ENCODE results near the gene NLGN3. TPM values are rescaled to one million over a fixed set of nuclear protein-coding genes. Genes with fewer than 3 reads are reported as not detected.

NLGN3 gene
- total and polyA plus RNA-seq, 2 of the 8 experiments (the other 6 are each of a cell fraction or from before 2014, with no cell fraction given): 12.0 to 14.8 TPM

DNA sequence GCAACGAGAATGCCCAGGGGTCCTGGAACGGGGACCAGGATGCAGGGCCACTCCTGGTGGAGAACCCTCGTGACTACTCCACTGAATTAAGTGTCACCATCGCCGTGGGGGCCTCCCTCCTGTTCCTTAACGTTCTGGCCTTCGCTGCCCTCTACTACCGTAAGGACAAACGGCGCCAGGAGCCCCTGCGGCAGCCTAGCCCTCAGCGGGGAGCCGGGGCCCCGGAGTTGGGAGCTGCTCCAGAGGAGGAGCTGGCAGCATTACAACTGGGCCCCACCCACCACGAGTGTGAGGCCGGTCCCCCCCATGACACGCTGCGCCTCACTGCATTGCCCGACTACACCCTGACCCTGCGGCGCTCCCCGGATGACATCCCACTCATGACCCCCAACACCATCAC, 24.9 kb downstream of the NLGN3 start:
- Histone ChIP-seq H3K27me3 (replicated peaks in 1 of 4; ENCODE audit: control insufficient read depth in 3 of 4, extremely low read depth in 1 of 4, insufficient read depth in 3 of 4, low read length in 3 of 4) (no peaks in the 10 kb centered on the region), H4K5ac (ENCODE audit: insufficient read length, low read depth, low read length) (no peak overlapping the region), H4K91ac (replicated peaks; ENCODE audit: insufficient read length, low read length) (no peak overlapping the region), H3K36me3 (ENCODE audit: control insufficient read depth in 2 of 4, insufficient read depth in 4 of 4, low read length in 3 of 4) (peaks cover 0 to 3% (median 0%) of the 10 kb centered on the region in 4 experiments; a peak in 1 of 8 replicates), H4K20me1 (replicated peaks in 1 of 2; ENCODE audit: control insufficient read depth in 1 of 2, insufficient read depth in 2 of 2, low read length in 2 of 2) (no peaks in the 10 kb centered on the region), H2BK15ac (ENCODE audit: low read length) (no peak overlapping the region), H3K4me1 (replicated peaks in 1 of 4; ENCODE audit: control insufficient read depth in 3 of 4, insufficient read depth in 4 of 4, low read length in 3 of 4) (peaks cover 0 to 4% (median 3%) of the 10 kb centered on the region in 4 experiments; a peak in 4 of 7 replicates), H2AFZ (ENCODE audit: low read length) (no peak overlapping the region), H3K4me3 (ENCODE audit: extremely low read depth in 1 of 4, insufficient read depth in 2 of 4, low read depth in 3 of 4, low read length in 4 of 4) (no peak overlapping the region), H3K23me2 (ENCODE audit: low read depth, low read length) (no peaks in the 10 kb centered on the region; the same call in 1 of the 2 replicates), H2BK5ac (ENCODE audit: low read depth, low read length) (no peak overlapping the region), H2AK5ac (ENCODE audit: low read depth, low read length) (no peak overlapping the region), H3K9me3 (ENCODE audit: insufficient read depth in 2 of 2, low read depth in 1 of 2, low read length in 1 of 2) (no peaks in the 10 kb centered on the region), H2BK12ac (ENCODE audit: low read depth, low read length) (no peak overlapping the region), H3K79me2 (ENCODE audit: control insufficient read depth in 1 of 2, insufficient read depth in 2 of 2, low read length in 2 of 2) (no peaks in the 10 kb centered on the region), H3K56ac (replicated peaks; ENCODE audit: insufficient read length, low read depth, low read length) (no peak overlapping the region), H2BK20ac (ENCODE audit: low read length) (no peak overlapping the region), H4K8ac (ENCODE audit: extremely low read depth, insufficient read depth, low read length) (no peak overlapping the region), H3K4me2 (ENCODE audit: insufficient read depth in 1 of 2, low read depth in 2 of 2, low read length in 2 of 2) (no peak overlapping the region), H3K4ac (replicated peaks; ENCODE audit: insufficient read length, low read depth, low read length) (no peak overlapping the region), H3K9ac (replicated peaks in 1 of 4; ENCODE audit: extremely low read depth in 1 of 4, low read depth in 3 of 4, low read length in 3 of 4) (no peak overlapping the region), H3K27ac (ENCODE audit: low read depth, low read length) (no peak overlapping the region), H3K18ac (ENCODE audit: extremely low read depth, low read length) (no peak overlapping the region), H3K79me1 (ENCODE audit: low read depth, low read length) (no peaks in the 10 kb centered on the region), H3K14ac (ENCODE audit: insufficient read length) (no peak overlapping the region), H3K23ac (ENCODE audit: insufficient read length) (no peak overlapping the region), H2BK120ac (replicated peaks; ENCODE audit: low read depth, low read length) (no peak overlapping the region)
- DNase-seq (ENCODE audit: low read depth in 1 of 2, low spot score in 2 of 2) (no peak), FAIRE-seq (no peak)
- WGBS, 2 experiments (ENCODE audit: extremely low coverage in 1 of 2, insufficient coverage in 1 of 2, insufficient read length in 1 of 2, insufficient replicate concordance in 2 of 2, low coverage in 1 of 2, low lambda C conversion rate in 2 of 2, missing lambda C conversion rate in 1 of 2): 90% methylated on average over 8 of the region's 22 CpGs; no CpG with 5 or more reads in 1 of the 2 experiments
- POLR2A ChIA-PET (ENCODE audit: partially characterized antibody): interaction anchor here (2.8 kb wide), 1 partner anchor 13 kb away, joined by 11 read pairs; no protein-coding TSS in a partner anchor
- CTCF ChIA-PET (ENCODE audit: partially characterized antibody): no interaction called here
- TF ChIP-seq GABPA (IDR thresholded peaks at IDR 0.05; ENCODE audit: borderline replicate concordance, insufficient read depth, low read length): no peak
- TF ChIP-seq JUND (IDR thresholded peaks at IDR 0.05; ENCODE audit: low read length): no peak
- no peak for TF ChIP-seq BACH1 (IDR thresholded peaks at IDR 0.05; ENCODE audit: low read length)
- no peak for TF ChIP-seq USF2 (IDR thresholded peaks at IDR 0.05; ENCODE audit: low read length)
- no peak for TF ChIP-seq RBBP5 (IDR thresholded peaks at IDR 0.05; ENCODE audit: borderline replicate concordance, low read depth, low read length)
- no peak for TF ChIP-seq CEBPB (IDR thresholded peaks at IDR 0.05; ENCODE audit: low read depth, low read length)
- TF ChIP-seq SP2 (IDR thresholded peaks at IDR 0.05; ENCODE audit: low read length): no peak
- no peak for TF ChIP-seq CHD2 (IDR thresholded peaks at IDR 0.05; ENCODE audit: low read length)
- no peak for TF ChIP-seq TBP (IDR thresholded peaks at IDR 0.05; ENCODE audit: low read depth, low read length)
- no peak for TF ChIP-seq GTF2F1 (IDR thresholded peaks at IDR 0.05; ENCODE audit: borderline replicate concordance, low read depth, low read length)
- TF ChIP-seq CBX8 (IDR thresholded peaks at IDR 0.05; ENCODE audit: borderline replicate concordance, low read depth, low read length): no peak
- TF ChIP-seq KDM1A (IDR thresholded peaks at IDR 0.05; ENCODE audit: borderline replicate concordance, low read length): no peak
- TF ChIP-seq RXRA (IDR thresholded peaks at IDR 0.05; ENCODE audit: insufficient read depth, low read depth, low read length): no peak
- TF ChIP-seq SIN3A (conservative IDR thresholded peaks at IDR 0.05 in 1 of 2, IDR thresholded peaks at IDR 0.05 in 1 of 2; ENCODE audit: low read depth in 1 of 2, low read length in 2 of 2): no peak
